ENCODE measurements around the gene TACO1.

TACO1 gene

GRCh38 chr17:63635290-63635689 is 34.6 kb downstream of the TACO1 start:
- no peaks in the 10 kb centered on the region for H3K9me3 ChIP-seq (ENCODE audit: control insufficient read depth in 2 of 2, low read length in 2 of 2)
- H3K36me3 ChIP-seq (ENCODE audit: control insufficient read depth in 2 of 2, insufficient read depth in 2 of 2, low read length in 2 of 2): peaks cover 16 to 26% of the 10 kb centered on the region in 2 donors
- H3K4me3 ChIP-seq (ENCODE audit: low read length in 2 of 2): no peak overlapping the region
- no peak overlapping the region for H3K27ac ChIP-seq (ENCODE audit: low read depth in 2 of 2, low read length in 2 of 2)
- H3K27me3 ChIP-seq (ENCODE audit: control insufficient read depth in 2 of 2, insufficient read depth in 2 of 2, low read length in 2 of 2): no peaks in the 10 kb centered on the region
- no peak overlapping the region for H3K9ac ChIP-seq (ENCODE audit: low read depth in 1 of 2, low read length in 2 of 2)
- H3K4me1 ChIP-seq (ENCODE audit: control insufficient read depth in 2 of 2, insufficient read depth in 2 of 2, low read length in 2 of 2): peaks cover 2 to 3% of the 10 kb centered on the region in 2 donors

DNA sequence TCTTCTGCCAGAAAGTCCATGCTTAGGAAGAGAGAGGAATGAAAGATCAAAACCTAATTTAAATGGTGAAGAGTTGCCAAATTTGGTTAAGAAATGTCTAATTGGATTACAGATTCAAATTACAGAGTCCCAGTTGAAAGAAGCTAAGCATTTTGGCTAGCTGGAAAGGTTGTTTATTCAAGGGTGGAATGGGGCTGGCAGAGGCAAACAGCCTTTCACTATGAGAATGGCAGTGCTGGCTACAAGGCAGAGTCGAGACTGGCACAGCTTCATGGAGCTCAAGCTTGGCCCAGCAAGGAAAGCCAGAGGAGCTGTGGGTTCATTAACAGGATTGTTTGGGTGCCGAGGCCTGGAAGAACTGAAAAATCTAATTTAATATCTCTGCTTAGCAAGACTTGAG is 35.1 kb downstream of the TACO1 start:
- peaks cover 16 to 26% of the 10 kb centered on the region in 2 donors for H3K36me3 ChIP-seq (ENCODE audit: control insufficient read depth in 2 of 2, insufficient read depth in 2 of 2, low read length in 2 of 2)
- H3K27me3 ChIP-seq (ENCODE audit: control insufficient read depth in 2 of 2, insufficient read depth in 2 of 2, low read length in 2 of 2): no peaks in the 10 kb centered on the region
- no peak overlapping the region for H3K27ac ChIP-seq (ENCODE audit: low read depth in 2 of 2, low read length in 2 of 2)
- H3K9ac ChIP-seq (ENCODE audit: low read depth in 1 of 2, low read length in 2 of 2): no peak overlapping the region
- no peak overlapping the region for H3K4me3 ChIP-seq (ENCODE audit: low read length in 2 of 2)
- H3K9me3 ChIP-seq (ENCODE audit: control insufficient read depth in 2 of 2, low read length in 2 of 2): no peaks in the 10 kb centered on the region
- H3K4me1 ChIP-seq (ENCODE audit: control insufficient read depth in 2 of 2, insufficient read depth in 2 of 2, low read length in 2 of 2): peaks cover 2 to 3% of the 10 kb centered on the region in 2 donors

DNA sequence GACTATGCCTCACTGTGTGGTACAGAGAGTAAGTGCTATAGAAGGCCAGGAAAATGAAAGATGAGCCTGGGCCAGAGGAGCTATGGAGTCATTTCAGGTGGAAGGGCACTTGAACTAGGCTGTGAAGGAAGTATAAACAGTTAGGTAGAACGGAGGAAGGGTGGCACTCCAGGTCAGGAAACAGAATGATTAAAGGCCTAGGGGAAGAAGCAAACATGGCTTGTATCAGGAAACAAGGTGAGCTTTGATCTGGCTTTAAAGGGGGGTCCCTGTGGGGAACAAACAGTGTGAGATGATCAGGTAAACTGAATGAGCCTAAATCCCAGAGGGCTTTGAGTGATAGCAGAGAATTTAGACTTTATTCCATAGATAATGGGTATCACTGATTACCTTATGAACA is 38.4 kb downstream of the TACO1 start:
- Histone ChIP-seq H3K27me3 (ENCODE audit: control insufficient read depth in 2 of 2, insufficient read depth in 2 of 2, low read length in 2 of 2) (no peaks in the 10 kb centered on the region), H3K9me3 (ENCODE audit: control insufficient read depth in 2 of 2, low read length in 2 of 2) (no peaks in the 10 kb centered on the region), H3K27ac (ENCODE audit: low read depth in 2 of 2, low read length in 2 of 2) (no peak overlapping the region), H3K4me1 (ENCODE audit: control insufficient read depth in 2 of 2, insufficient read depth in 2 of 2, low read length in 2 of 2) (no peaks in the 10 kb centered on the region), H3K36me3 (ENCODE audit: control insufficient read depth in 2 of 2, insufficient read depth in 2 of 2, low read length in 2 of 2) (peaks cover 12 to 21% of the 10 kb centered on the region in 2 donors), H3K4me3 (ENCODE audit: low read length in 2 of 2) (no peak overlapping the region), H3K9ac (ENCODE audit: low read depth in 1 of 2, low read length in 2 of 2) (no peak overlapping the region)

GRCh38 chr17:63640038-63640437 is 39.3 kb downstream of the TACO1 start:
- no peaks in the 10 kb centered on the region for H3K27me3 ChIP-seq (ENCODE audit: control insufficient read depth in 2 of 2, insufficient read depth in 2 of 2, low read length in 2 of 2)
- no peak overlapping the region for H3K4me3 ChIP-seq (ENCODE audit: low read length in 2 of 2)
- no peaks in the 10 kb centered on the region for H3K4me1 ChIP-seq (ENCODE audit: control insufficient read depth in 2 of 2, insufficient read depth in 2 of 2, low read length in 2 of 2)
- H3K27ac ChIP-seq (ENCODE audit: low read depth in 2 of 2, low read length in 2 of 2): no peak overlapping the region
- H3K36me3 ChIP-seq (ENCODE audit: control insufficient read depth in 2 of 2, insufficient read depth in 2 of 2, low read length in 2 of 2): peaks cover 12 to 17% of the 10 kb centered on the region in 2 donors
- H3K9me3 ChIP-seq (ENCODE audit: control insufficient read depth in 2 of 2, low read length in 2 of 2): no peaks in the 10 kb centered on the region
- no peak overlapping the region for H3K9ac ChIP-seq (ENCODE audit: low read depth in 1 of 2, low read length in 2 of 2)

- Histone ChIP-seq H3K9me3 (ENCODE audit: control insufficient read depth in 2 of 2, low read length in 2 of 2) (no peaks in the 10 kb centered on the region), H3K27me3 (ENCODE audit: control insufficient read depth in 2 of 2, insufficient read depth in 2 of 2, low read length in 2 of 2) (no peaks in the 10 kb centered on the region), H3K36me3 (ENCODE audit: control insufficient read depth in 2 of 2, insufficient read depth in 2 of 2, low read length in 2 of 2) (peaks cover 5 to 13% of the 10 kb centered on the region in 2 donors), H3K27ac (ENCODE audit: low read depth in 2 of 2, low read length in 2 of 2) (no peak overlapping the region), H3K4me1 (ENCODE audit: control insufficient read depth in 2 of 2, insufficient read depth in 2 of 2, low read length in 2 of 2) (peaks cover 2 to 5% of the 10 kb centered on the region in 2 donors), H3K9ac (ENCODE audit: low read depth in 1 of 2, low read length in 2 of 2) (no peak overlapping the region), H3K4me3 (ENCODE audit: low read length in 2 of 2) (no peak overlapping the region)
Observed at GRCh38 chr17:63641692-63642448, 41.2 kb downstream of the TACO1 start.

GRCh38 chr17:63644846-63645245 is 44.2 kb downstream of the TACO1 start:
- Histone ChIP-seq H3K4me1 (ENCODE audit: control insufficient read depth in 2 of 2, insufficient read depth in 2 of 2, low read length in 2 of 2) (peaks cover 2 to 5% of the 10 kb centered on the region in 2 donors), H3K4me3 (ENCODE audit: low read length in 2 of 2) (no peak overlapping the region), H3K27ac (ENCODE audit: low read depth in 2 of 2, low read length in 2 of 2) (no peak overlapping the region), H3K36me3 (ENCODE audit: control insufficient read depth in 2 of 2, insufficient read depth in 2 of 2, low read length in 2 of 2) (peaks cover 5 to 9% of the 10 kb centered on the region in 2 donors), H3K9me3 (ENCODE audit: control insufficient read depth in 2 of 2, low read length in 2 of 2) (no peaks in the 10 kb centered on the region), H3K27me3 (ENCODE audit: control insufficient read depth in 2 of 2, insufficient read depth in 2 of 2, low read length in 2 of 2) (no peaks in the 10 kb centered on the region), H3K9ac (ENCODE audit: low read depth in 1 of 2, low read length in 2 of 2) (no peak overlapping the region)

DNA sequence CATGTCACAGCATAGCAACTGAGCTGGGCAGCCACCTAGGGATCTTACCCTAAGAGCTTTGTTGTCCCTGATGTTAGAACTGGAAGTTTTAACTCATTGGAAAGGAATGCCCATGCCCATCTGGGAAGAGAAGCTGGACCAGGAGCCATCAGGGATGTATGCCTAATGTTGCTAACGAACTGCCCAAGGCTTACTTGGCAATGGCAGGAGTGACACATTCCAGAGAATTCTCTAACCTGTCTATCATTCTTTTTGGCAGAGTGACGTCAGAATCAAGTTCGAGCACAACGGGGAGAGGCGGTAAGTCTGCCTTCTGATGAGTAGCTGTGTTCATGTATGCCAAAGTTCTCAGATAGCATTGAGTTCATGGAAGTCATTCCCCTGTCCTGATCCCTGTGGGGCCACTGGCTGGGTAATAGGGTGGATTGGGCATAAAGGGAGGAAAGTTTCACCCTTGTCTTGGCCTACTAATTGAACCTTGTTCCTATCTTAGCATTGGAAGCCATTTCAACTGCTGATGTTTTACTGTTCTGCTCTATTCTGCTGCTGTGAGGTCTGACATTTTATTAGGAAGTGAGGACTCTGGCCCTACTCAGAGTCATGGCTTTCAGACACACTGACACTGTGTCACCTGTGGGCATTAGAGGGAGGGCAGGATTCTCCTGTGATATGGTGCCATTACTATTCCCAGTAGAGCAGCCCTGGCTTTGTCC is 45.2 kb downstream of the TACO1 start:
- H3K27ac ChIP-seq (ENCODE audit: low read depth in 2 of 2, low read length in 2 of 2): no peak overlapping the region
- peaks cover 5 to 9% of the 10 kb centered on the region in 2 donors for H3K36me3 ChIP-seq (ENCODE audit: control insufficient read depth in 2 of 2, insufficient read depth in 2 of 2, low read length in 2 of 2)
- H3K9me3 ChIP-seq (ENCODE audit: control insufficient read depth in 2 of 2, low read length in 2 of 2): no peaks in the 10 kb centered on the region
- no peaks in the 10 kb centered on the region for H3K27me3 ChIP-seq (ENCODE audit: control insufficient read depth in 2 of 2, insufficient read depth in 2 of 2, low read length in 2 of 2)
- no peak overlapping the region for H3K9ac ChIP-seq (ENCODE audit: low read depth in 1 of 2, low read length in 2 of 2)
- peaks cover 2 to 5% of the 10 kb centered on the region in 2 donors for H3K4me1 ChIP-seq (ENCODE audit: control insufficient read depth in 2 of 2, insufficient read depth in 2 of 2, low read length in 2 of 2)
- H3K4me3 ChIP-seq (ENCODE audit: low read length in 2 of 2): no peak overlapping the region

GRCh38 chr17:63646488-63646806 is 45.8 kb downstream of the TACO1 start:
- no peaks in the 10 kb centered on the region for H3K9me3 ChIP-seq (ENCODE audit: control insufficient read depth in 2 of 2, low read length in 2 of 2)
- no peak overlapping the region for H3K4me3 ChIP-seq (ENCODE audit: low read length in 2 of 2)
- no peak overlapping the region for H3K9ac ChIP-seq (ENCODE audit: low read depth in 1 of 2, low read length in 2 of 2)
- no peaks in the 10 kb centered on the region for H3K27me3 ChIP-seq (ENCODE audit: control insufficient read depth in 2 of 2, insufficient read depth in 2 of 2, low read length in 2 of 2)
- H3K4me1 ChIP-seq (ENCODE audit: control insufficient read depth in 2 of 2, insufficient read depth in 2 of 2, low read length in 2 of 2): peaks cover 2 to 5% of the 10 kb centered on the region in 2 donors
- H3K27ac ChIP-seq (ENCODE audit: low read depth in 2 of 2, low read length in 2 of 2): no peak overlapping the region
- peaks cover 5 to 9% of the 10 kb centered on the region in 2 donors for H3K36me3 ChIP-seq (ENCODE audit: control insufficient read depth in 2 of 2, insufficient read depth in 2 of 2, low read length in 2 of 2)

DNA sequence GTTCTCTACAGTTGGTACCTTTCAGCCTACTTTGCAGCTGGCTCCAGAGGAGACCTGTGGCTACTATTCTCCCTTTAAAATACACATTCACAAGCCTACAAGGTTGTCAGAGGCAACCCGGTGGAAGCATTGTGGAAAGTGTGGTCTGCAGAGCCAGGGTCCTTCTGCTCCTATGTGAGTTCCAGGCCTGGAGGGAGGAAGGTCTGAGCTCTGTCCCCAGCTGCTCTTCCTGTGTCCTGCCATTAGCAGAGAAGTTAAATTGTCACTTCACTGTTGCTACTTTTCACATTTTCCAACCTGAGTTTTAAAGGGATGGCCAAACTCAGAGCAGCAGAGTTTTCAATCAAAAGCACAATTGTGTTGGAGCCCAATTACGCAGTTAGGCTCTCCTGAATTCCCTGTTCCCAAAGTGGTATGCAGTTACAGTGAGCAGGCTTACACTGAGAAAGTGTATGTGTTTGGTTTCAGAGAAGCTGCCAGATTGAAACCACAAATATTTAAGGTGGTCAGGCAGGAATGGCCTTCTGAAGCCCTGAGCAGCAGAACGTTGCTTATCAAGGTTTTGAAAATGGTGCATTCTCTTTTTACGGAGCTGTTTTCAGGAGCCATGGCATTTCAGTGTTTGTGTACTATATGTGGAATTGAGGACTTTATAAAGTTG is 46.5 kb downstream of the TACO1 start:
- H3K36me3 ChIP-seq (ENCODE audit: control insufficient read depth in 2 of 2, insufficient read depth in 2 of 2, low read length in 2 of 2): peaks cover 6 to 9% of the 10 kb centered on the region in 2 donors
- no peak overlapping the region for H3K27ac ChIP-seq (ENCODE audit: low read depth in 2 of 2, low read length in 2 of 2)
- H3K4me3 ChIP-seq (ENCODE audit: low read length in 2 of 2): no peak overlapping the region
- H3K9ac ChIP-seq (ENCODE audit: low read depth in 1 of 2, low read length in 2 of 2): no peak overlapping the region
- H3K27me3 ChIP-seq (ENCODE audit: control insufficient read depth in 2 of 2, insufficient read depth in 2 of 2, low read length in 2 of 2): no peaks in the 10 kb centered on the region
- no peaks in the 10 kb centered on the region for H3K9me3 ChIP-seq (ENCODE audit: control insufficient read depth in 2 of 2, low read length in 2 of 2)
- peaks cover 2 to 5% of the 10 kb centered on the region in 2 donors for H3K4me1 ChIP-seq (ENCODE audit: control insufficient read depth in 2 of 2, insufficient read depth in 2 of 2, low read length in 2 of 2)

DNA sequence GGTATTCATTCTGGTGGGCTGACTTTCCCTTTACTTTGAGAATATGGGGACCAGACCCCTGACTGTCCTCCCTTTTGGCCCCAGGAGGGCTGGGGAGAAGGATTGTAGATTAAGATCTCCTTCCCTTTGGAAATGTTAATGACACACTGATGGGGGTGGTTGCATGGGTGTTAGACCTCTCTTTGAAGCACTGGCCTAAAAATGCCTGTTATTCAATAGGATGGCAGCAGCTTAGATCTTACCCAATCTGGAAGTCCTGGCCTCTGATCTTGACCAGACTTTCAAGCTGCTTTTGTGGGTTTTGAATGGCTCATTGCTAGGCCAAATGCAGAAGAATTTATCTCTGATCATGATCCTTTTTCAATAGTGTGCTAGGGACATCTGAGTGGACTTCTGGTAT is 47.2 kb downstream of the TACO1 start:
- Histone ChIP-seq H3K9ac (ENCODE audit: low read depth in 1 of 2, low read length in 2 of 2) (no peak overlapping the region), H3K27ac (ENCODE audit: low read depth in 2 of 2, low read length in 2 of 2) (no peak overlapping the region), H3K27me3 (ENCODE audit: control insufficient read depth in 2 of 2, insufficient read depth in 2 of 2, low read length in 2 of 2) (no peaks in the 10 kb centered on the region), H3K4me3 (ENCODE audit: low read length in 2 of 2) (no peak overlapping the region), H3K4me1 (ENCODE audit: control insufficient read depth in 2 of 2, insufficient read depth in 2 of 2, low read length in 2 of 2) (peaks cover 2 to 5% of the 10 kb centered on the region in 2 donors), H3K36me3 (ENCODE audit: control insufficient read depth in 2 of 2, insufficient read depth in 2 of 2, low read length in 2 of 2) (peaks cover 12% of the 10 kb centered on the region in 2 donors), H3K9me3 (ENCODE audit: control insufficient read depth in 2 of 2, low read length in 2 of 2) (no peaks in the 10 kb centered on the region)
